HUES64 (cell line): ENCODE data around the gene ALDH1A1. TPM values are rescaled to one million over a fixed set of nuclear protein-coding genes. Genes with fewer than 3 reads are reported as not detected.

ENCODE experiments used
- H3K27ac ChIP-seq: 2 replicates; pipeline ENCODE4 v1.7.0; 2013; ENCODE audit warnings: low read depth, low read length, inconsistent platforms
- H3K27me3 ChIP-seq: 2 replicates; pipeline ENCODE4 v1.6.1; 2013; ENCODE audit warnings: mild to moderate bottlenecking, low read length; ENCODE audit not compliant: insufficient read depth
- H3K36me3 ChIP-seq: 2 replicates; pipeline ENCODE4 v1.6.1; 2013; ENCODE audit warnings: mild to moderate bottlenecking, low read length; ENCODE audit not compliant: insufficient read depth
- H3K4me1 ChIP-seq: 2 replicates; pipeline ENCODE4 v1.6.1; 2013; ENCODE audit warnings: mild to moderate bottlenecking, low read length, moderate library complexity; ENCODE audit not compliant: insufficient read depth
- H3K4me3 ChIP-seq: 2 replicates; pipeline ENCODE4 v1.5.1; 2013; ENCODE audit warnings: mild to moderate bottlenecking, low read length, moderate library complexity
- H3K9ac ChIP-seq: 2 replicates; pipeline ENCODE4 v1.6.1; 2013; ENCODE audit warnings: mild to moderate bottlenecking, low read depth, low read length
- H3K9me3 ChIP-seq: 2 replicates; pipeline ENCODE4 v1.6.1; 2013; ENCODE audit warnings: low read depth, low read length; ENCODE audit not compliant: insufficient read depth
- WGBS: fragments of 150-250, 120-280 bp; methylation state at CpG from one replicate; pipeline ENCODE4 v1.1.7; 2013; ENCODE audit warnings: missing lambda C conversion rate; 5-methylcytosine and 5-hydroxymethylcytosine counted together
- polyA plus RNA-seq, 2 experiments: library from polyadenylated mRNA; stranded (reverse); fragments of 50-300 nt; gene quantifications; one replicate each; pipeline ENCODE4 v1.2.3, GENCODE V29; 2013

Gene ALDH1A1
- polyA plus RNA-seq (2013, experiment 1 of 2): 0.95 TPM
- 1.9 TPM for polyA plus RNA-seq (2013, experiment 2 of 2)

- 76% methylated on average over 9 of the region's 9 CpGs for whole genome bisulfite sequencing
- Histone ChIP-seq H3K27ac (no peak within 1 kb of the TSS), H3K4me3 (no peak within 1 kb of the TSS)
Observed at GRCh38 chr9:72952914-72953313, at the start of gene ALDH1A1. ALDH1A1 (minus strand) TSS chr9:72953053; CDS start chr9:72953000, 53 bp downstream.

GRCh38 chr9:73001860-73002259, 49.0 kb upstream of the ALDH1A1 start:
- Histone ChIP-seq H3K9ac (no peak overlapping the region), H3K27me3 (no peaks in the 10 kb centered on the region), H3K4me1 (no peaks in the 10 kb centered on the region), H3K9me3 (no peaks in the 10 kb centered on the region), H3K4me3 (no peak overlapping the region), H3K36me3 (no peaks in the 10 kb centered on the region), H3K27ac (no peak overlapping the region)
- WGBS: 100% methylated on average over 3 of the region's 3 CpGs

More at GRCh38 chr9:72952914-72953313, at the start of gene ALDH1A1:
- Histone ChIP-seq H3K9ac (no peak within 1 kb of the TSS), H3K27me3 (no peaks in the 10 kb centered on the region), H3K4me1 (peaks cover 23% of the 10 kb centered on the region; the same call in 1 of the 2 replicates), H3K36me3 (no peaks in the 10 kb centered on the region), H3K9me3 (no peaks in the 10 kb centered on the region)

- H3K4me3 ChIP-seq: no peak overlapping the region
- H3K36me3 ChIP-seq: no peaks in the 10 kb centered on the region
- 100% methylated on average over 2 of the region's 4 CpGs for WGBS
- no peaks in the 10 kb centered on the region for H3K9me3 ChIP-seq
- H3K27me3 ChIP-seq: no peaks in the 10 kb centered on the region
- H3K27ac ChIP-seq: no peak overlapping the region
- no peaks in the 10 kb centered on the region for H3K4me1 ChIP-seq
- no peak overlapping the region for H3K9ac ChIP-seq
Observed at GRCh38 chr9:72998363-72998762, 45.5 kb upstream of the ALDH1A1 start.

- 88% methylated on average over 9 of the region's 9 CpGs for WGBS
- Histone ChIP-seq H3K27me3 (no peaks in the 10 kb centered on the region), H3K27ac (no peak overlapping the region), H3K9ac (no peak overlapping the region), H3K9me3 (no peaks in the 10 kb centered on the region), H3K4me1 (peaks cover 3% of the 10 kb centered on the region; the same call in 1 of the 2 replicates), H3K36me3 (no peaks in the 10 kb centered on the region), H3K4me3 (no peak overlapping the region)
Observed at GRCh38 chr9:72997387-72997995, 44.6 kb upstream of the ALDH1A1 start.

- Histone ChIP-seq H3K4me3 (no peak overlapping the region), H3K9ac (no peak overlapping the region), H3K4me1 (peaks cover 3% of the 10 kb centered on the region; the same call in 1 of the 2 replicates), H3K27ac (no peak overlapping the region), H3K27me3 (no peaks in the 10 kb centered on the region), H3K36me3 (no peaks in the 10 kb centered on the region), H3K9me3 (no peaks in the 10 kb centered on the region)
Observed at GRCh38 chr9:72996684-72997314, 43.9 kb upstream of the ALDH1A1 start.

GRCh38 chr9:72996114-72996513, 43.3 kb upstream of the ALDH1A1 start:
- WGBS: 97% methylated on average over 2 of the region's 2 CpGs

GRCh38 chr9:72995131-72996024, 42.5 kb upstream of the ALDH1A1 start:
- Histone ChIP-seq H3K9ac (no peak overlapping the region), H3K36me3 (no peaks in the 10 kb centered on the region), H3K27ac (no peak overlapping the region), H3K4me3 (no peak overlapping the region), H3K27me3 (no peaks in the 10 kb centered on the region), H3K4me1 (peaks cover 3% of the 10 kb centered on the region; the same call in 1 of the 2 replicates), H3K9me3 (no peaks in the 10 kb centered on the region)
- WGBS: 92% methylated on average over 2 of the region's 5 CpGs

More at GRCh38 chr9:72996114-72996513, 43.3 kb upstream of the ALDH1A1 start:
- Histone ChIP-seq H3K4me3 (no peak overlapping the region), H3K9ac (no peak overlapping the region), H3K9me3 (no peaks in the 10 kb centered on the region), H3K27me3 (no peaks in the 10 kb centered on the region), H3K36me3 (no peaks in the 10 kb centered on the region), H3K4me1 (peaks cover 3% of the 10 kb centered on the region; the same call in 1 of the 2 replicates), H3K27ac (no peak overlapping the region)

GRCh38 chr9:72991772-72992171, 38.9 kb upstream of the ALDH1A1 start:
- H3K27me3 ChIP-seq: no peaks in the 10 kb centered on the region
- H3K9me3 ChIP-seq: no peaks in the 10 kb centered on the region
- H3K27ac ChIP-seq: no peak overlapping the region
- H3K4me1 ChIP-seq: peaks cover 3% of the 10 kb centered on the region; the same call in 1 of the 2 replicates
- H3K9ac ChIP-seq: no peak overlapping the region
- no peak overlapping the region for H3K4me3 ChIP-seq
- H3K36me3 ChIP-seq: no peaks in the 10 kb centered on the region
- 100% methylated on average over 1 of the region's 2 CpGs for WGBS

- WGBS: 100% methylated on average over 1 of the region's 1 CpG
- Histone ChIP-seq H3K4me3 (no peak overlapping the region), H3K36me3 (no peaks in the 10 kb centered on the region), H3K9ac (no peak overlapping the region), H3K27ac (no peak overlapping the region), H3K9me3 (no peaks in the 10 kb centered on the region), H3K4me1 (peaks cover 3% of the 10 kb centered on the region; the same call in 1 of the 2 replicates), H3K27me3 (no peaks in the 10 kb centered on the region)
Observed at GRCh38 chr9:72990397-72991182, 37.7 kb upstream of the ALDH1A1 start.

GRCh38 chr9:72986522-72987116, 33.8 kb upstream of the ALDH1A1 start:
- Histone ChIP-seq H3K36me3 (no peaks in the 10 kb centered on the region), H3K27me3 (no peaks in the 10 kb centered on the region), H3K4me1 (no peaks in the 10 kb centered on the region), H3K9ac (no peak overlapping the region), H3K27ac (no peak overlapping the region), H3K9me3 (no peaks in the 10 kb centered on the region), H3K4me3 (no peak overlapping the region)
- WGBS: 86% methylated on average over 5 of the region's 6 CpGs
